Activated CD8-positive, alpha-beta memory T cell treated with anti-CD3 and anti-CD28 coated beads, Interleukin-2, amount 10 ng/mL, durations not matched to agents 7 days and 5 days (primary cell): Measurements from ENCODE around the gene RASGRP2. TPM values are rescaled to one million over a fixed set of nuclear protein-coding genes. Genes with fewer than 3 reads are reported as not detected.
A peak's percentile ranks its signal among the peaks of the same experiment; 100 is the strongest.

Source experiments
- ATAC-seq: fragments of 150-1000 bp; cut with Tn5 transposase; one replicate; pipeline ENCODE4 v1.10.0; 2021; ENCODE audit warnings: moderate library complexity
- CTCF ChIA-PET: fragments of 350-600 bp; sonication (Branson Sonifier 250); formaldehyde crosslinking; loops from one replicate; lab custom pipeline; 2021; ENCODE audit warnings: antibody characterized with exemption; lab: Charles Lee
- DNase-seq: peaks from one replicate; pipeline ENCODE4 v3.0.0-alpha.2; 2020
- H3K27ac Mint-ChIP-seq: one replicate; pipeline ENCODE4 v1.8.0; 2021; ENCODE audit warnings: mild to moderate bottlenecking, mixed read lengths
- H3K27me3 Mint-ChIP-seq: one replicate; pipeline ENCODE4 v1.8.0; 2021; ENCODE audit warnings: mixed read lengths
- H3K36me3 Mint-ChIP-seq: one replicate; pipeline ENCODE4 v1.8.0; 2021; ENCODE audit warnings: mild to moderate bottlenecking, mixed read lengths
- H3K4me1 Mint-ChIP-seq: one replicate; pipeline ENCODE4 v1.8.0; 2021; ENCODE audit warnings: mixed read lengths
- H3K4me3 Mint-ChIP-seq: one replicate; pipeline ENCODE4 v1.8.0; 2021; ENCODE audit warnings: mild to moderate bottlenecking, moderate library complexity, mixed read lengths
- H3K9me3 Mint-ChIP-seq: one replicate; pipeline ENCODE4 v1.8.0; 2022; ENCODE audit warnings: low read depth, mixed read lengths
- total RNA-seq, 2 experiments: library from RNA; stranded (reverse); gene quantifications; one replicate each; pipeline ENCODE4 v1.2.3, GENCODE V29; 2021

RASGRP2 gene
- total RNA-seq, 2 experiments from 2014 or later: 77.3 to 123 TPM

GRCh38 chr11:64778473-64779298 is 34.7 kb upstream of the RASGRP2 start, which contains the start of gene SF1:
TSS of gene SF1 (minus strand) at chr11:64778542. CDS start at chr11:64778392, 150 bp downstream.
- Mint-ChIP-seq H3K4me3 (peak within 1 kb of the TSS; percentile 97), H3K9me3 (no peaks in the 10 kb centered on the region), H3K4me1 (peaks cover 56% of the 10 kb centered on the region), H3K36me3 (peaks cover 41% of the 10 kb centered on the region), H3K27me3 (peaks cover 3% of the 10 kb centered on the region), H3K27ac (peak within 1 kb of the TSS; percentile 98)
- DNase-seq (peak; percentile 100), ATAC-seq (peak; percentile 88)
- CTCF ChIA-PET: interaction anchor here (0.7 to 6.5 kb wide), 18 partner anchors 8 to 762 kb away, joined by 3 to 66 read pairs (median 4); partner anchors contain the start of gene RASGRP2

DNA sequence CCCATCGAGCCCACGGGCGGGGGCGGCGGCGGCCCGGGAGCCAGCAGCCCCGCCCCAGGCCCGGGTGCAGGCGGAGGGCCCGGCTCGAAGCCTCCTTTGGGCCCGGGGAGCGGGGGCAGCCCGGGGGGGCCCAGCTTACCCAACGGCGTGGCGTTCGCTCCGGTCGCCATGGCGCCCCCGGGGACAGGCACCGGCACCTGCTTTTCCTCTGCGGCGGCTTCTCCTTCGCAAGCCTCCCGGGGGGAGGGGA is 34.2 kb upstream of the RASGRP2 start:
- peaks cover 46% of the 10 kb centered on the region for H3K36me3 Mint-ChIP-seq
- peak overlapping the region; percentile 98 for H3K27ac Mint-ChIP-seq
- H3K9me3 Mint-ChIP-seq: no peaks in the 10 kb centered on the region
- CTCF ChIA-PET: interaction anchor here (0.9 to 6.5 kb wide), 11 partner anchors 8 to 332 kb away, joined by 3 to 66 read pairs (median 4); partner anchors contain the start of gene RASGRP2
- peaks cover 61% of the 10 kb centered on the region for H3K4me1 Mint-ChIP-seq
- H3K4me3 Mint-ChIP-seq: peak overlapping the region; percentile 87
- peaks cover 3% of the 10 kb centered on the region for H3K27me3 Mint-ChIP-seq
- DNase-seq (no peak), ATAC-seq (no peak)

- no peaks in the 10 kb centered on the region for H3K9me3 Mint-ChIP-seq
- H3K27ac Mint-ChIP-seq: peak overlapping the region; percentile 73
- peaks cover 66% of the 10 kb centered on the region for H3K4me1 Mint-ChIP-seq
- DNase-seq: peak; percentile 86
- H3K36me3 Mint-ChIP-seq: peaks cover 51% of the 10 kb centered on the region
- ATAC-seq: peak; percentile 13
- H3K27me3 Mint-ChIP-seq: peaks cover 3% of the 10 kb centered on the region
- CTCF ChIA-PET: interaction anchor here (0.6 to 6.5 kb wide), 8 partner anchors 9 to 33 kb away, joined by 3 to 66 read pairs (median 4); partner anchors contain the start of genes PYGM and RASGRP2
- H3K4me3 Mint-ChIP-seq: peak overlapping the region; percentile 97
These were observed 33.7 kb upstream of the RASGRP2 start for GRCh38 chr11:64777449-64778222.

DNA sequence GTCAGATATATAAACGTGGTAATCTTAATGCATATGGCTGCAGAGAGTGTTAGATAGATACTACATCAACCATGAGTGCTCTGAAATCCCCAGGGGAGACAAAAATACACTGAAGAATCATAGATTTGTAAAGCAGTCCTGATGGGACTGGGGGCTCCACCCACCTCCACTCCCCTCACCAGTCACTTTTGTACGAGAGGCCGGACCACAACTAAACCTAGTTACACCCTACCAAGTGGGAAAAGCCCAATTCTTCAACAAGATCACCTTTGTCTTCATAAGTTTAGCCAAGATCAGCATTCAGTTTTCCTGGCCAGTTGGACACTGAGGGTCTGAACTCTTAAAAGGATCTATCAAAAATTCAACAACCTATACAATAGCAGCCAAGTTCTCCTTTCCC is 32.9 kb upstream of the RASGRP2 start:
- Mint-ChIP-seq H3K4me1 (peaks cover 74% of the 10 kb centered on the region), H3K36me3 (peaks cover 59% of the 10 kb centered on the region), H3K4me3 (peak overlapping the region; percentile 97), H3K27me3 (peaks cover 3% of the 10 kb centered on the region), H3K9me3 (no peaks in the 10 kb centered on the region), H3K27ac (peak overlapping the region; percentile 73)
- DNase-seq: no peak
- CTCF ChIA-PET: interaction anchor here (0.7 to 6.5 kb wide), 8 partner anchors 9 to 124 kb away, joined by 3 to 66 read pairs (median 4); partner anchors contain the start of genes PYGM and RASGRP2
- ATAC-seq: no peak

DNA sequence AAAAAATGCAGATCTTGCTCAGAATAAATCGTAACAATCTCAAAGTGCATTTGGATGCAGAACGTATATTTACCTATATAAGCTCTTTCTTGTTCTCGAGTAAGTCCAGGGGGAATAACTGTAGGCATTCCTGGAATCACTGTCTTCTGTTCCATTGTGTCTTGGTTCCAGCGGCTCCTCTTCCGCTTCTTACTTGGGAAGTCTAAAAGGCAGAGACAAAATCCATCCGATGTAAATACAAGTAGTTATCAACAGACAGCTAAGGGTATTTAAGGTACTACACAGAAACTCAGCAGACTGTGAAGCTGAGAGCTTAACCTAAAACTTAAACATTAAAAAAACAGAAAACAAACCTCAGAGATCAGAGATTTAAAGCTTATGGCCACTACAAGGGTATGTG is 32.5 kb upstream of the RASGRP2 start:
- CTCF ChIA-PET: interaction anchor here (1.0 to 6.5 kb wide), 5 partner anchors 10 to 124 kb away, joined by 3 to 66 read pairs (median 4); partner anchors contain the start of gene RASGRP2
- peaks cover 78% of the 10 kb centered on the region for H3K4me1 Mint-ChIP-seq
- H3K36me3 Mint-ChIP-seq: peaks cover 62% of the 10 kb centered on the region
- H3K4me3 Mint-ChIP-seq: peak overlapping the region; percentile 97
- H3K27me3 Mint-ChIP-seq: peaks cover 3% of the 10 kb centered on the region
- ATAC-seq (no peak), DNase-seq (no peak)
- peak overlapping the region; percentile 73 for H3K27ac Mint-ChIP-seq
- H3K9me3 Mint-ChIP-seq: no peaks in the 10 kb centered on the region

DNA sequence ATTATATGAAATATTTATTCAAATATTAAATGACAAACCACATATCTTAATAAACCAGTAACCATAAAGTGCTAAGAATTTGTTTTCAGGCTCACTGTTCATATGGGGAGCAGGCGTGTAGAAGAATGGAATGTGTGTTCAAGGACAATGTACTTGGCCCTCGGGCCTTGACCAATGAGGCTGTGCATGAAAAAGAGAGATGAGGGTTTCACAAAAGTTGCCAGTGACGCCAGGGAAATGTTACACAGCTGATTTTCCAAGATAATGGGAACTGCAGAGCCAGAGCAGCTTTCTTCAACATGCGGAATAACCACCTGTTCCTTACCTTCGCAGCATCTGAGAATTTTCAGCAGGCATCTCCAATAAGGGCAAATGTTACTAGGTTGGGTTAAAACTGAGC is 30.2 kb upstream of the RASGRP2 start:
- Mint-ChIP-seq H3K27me3 (peaks cover 3% of the 10 kb centered on the region), H3K9me3 (no peaks in the 10 kb centered on the region), H3K4me1 (peaks cover 72% of the 10 kb centered on the region), H3K36me3 (peaks cover 79% of the 10 kb centered on the region), H3K27ac (peak overlapping the region; percentile 24), H3K4me3 (no peak overlapping the region)
- DNase-seq (no peak), ATAC-seq (no peak)
- CTCF ChIA-PET: interaction anchor here (1.0 to 6.5 kb wide), 4 partner anchors 10 to 86 kb away, joined by 3 to 66 read pairs (median 16); partner anchors contain the start of genes PYGM and RASGRP2

GRCh38 chr11:64772303-64773018 is 28.5 kb upstream of the RASGRP2 start:
- H3K4me3 Mint-ChIP-seq: peak overlapping the region; percentile 28
- H3K9me3 Mint-ChIP-seq: no peaks in the 10 kb centered on the region
- DNase-seq: no peak
- no peak for ATAC-seq
- H3K36me3 Mint-ChIP-seq: peaks cover 95% of the 10 kb centered on the region
- CTCF ChIA-PET: interaction anchor here (0.6 to 14.7 kb wide), 5 partner anchors 9 to 1662 kb away, joined by 3 to 294 read pairs (median 10); partner anchors contain the start of genes PYGM and RASGRP2
- H3K27ac Mint-ChIP-seq: peak overlapping the region; percentile 79
- H3K27me3 Mint-ChIP-seq: no peaks in the 10 kb centered on the region
- peaks cover 85% of the 10 kb centered on the region for H3K4me1 Mint-ChIP-seq

DNA sequence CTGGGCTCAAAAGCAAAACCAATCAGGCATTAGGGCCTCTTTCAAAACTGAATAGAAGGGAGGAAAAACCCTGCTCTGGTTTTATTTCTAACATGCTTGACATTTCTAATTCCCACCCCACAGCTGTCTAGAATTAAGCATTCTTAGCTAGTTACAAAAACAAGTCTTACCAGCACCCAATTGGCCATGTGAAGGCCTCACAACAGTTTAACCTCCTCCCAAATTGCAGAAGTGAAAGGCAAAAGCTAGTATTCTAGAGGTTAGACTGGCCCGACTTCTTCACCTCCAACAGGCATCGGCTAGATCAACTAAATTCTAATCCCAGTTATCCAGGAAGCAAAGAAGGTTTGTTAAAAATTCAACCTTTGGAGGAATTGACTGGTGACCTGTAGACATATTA is 27.9 kb upstream of the RASGRP2 start:
- H3K27me3 Mint-ChIP-seq: no peaks in the 10 kb centered on the region
- peaks cover 94% of the 10 kb centered on the region for H3K36me3 Mint-ChIP-seq
- no peak for DNase-seq
- H3K9me3 Mint-ChIP-seq: no peaks in the 10 kb centered on the region
- H3K4me3 Mint-ChIP-seq: no peak overlapping the region
- CTCF ChIA-PET: interaction anchor here (1.6 to 14.7 kb wide), 3 partner anchors 8 to 29 kb away, joined by 10 to 294 read pairs (median 11); partner anchors contain the start of genes PYGM and RASGRP2
- peaks cover 85% of the 10 kb centered on the region for H3K4me1 Mint-ChIP-seq
- H3K27ac Mint-ChIP-seq: peak overlapping the region; percentile 79
- no peak for ATAC-seq

GRCh38 chr11:64770120-64770519 is 26.2 kb upstream of the RASGRP2 start:
- peaks cover 88% of the 10 kb centered on the region for H3K36me3 Mint-ChIP-seq

DNA sequence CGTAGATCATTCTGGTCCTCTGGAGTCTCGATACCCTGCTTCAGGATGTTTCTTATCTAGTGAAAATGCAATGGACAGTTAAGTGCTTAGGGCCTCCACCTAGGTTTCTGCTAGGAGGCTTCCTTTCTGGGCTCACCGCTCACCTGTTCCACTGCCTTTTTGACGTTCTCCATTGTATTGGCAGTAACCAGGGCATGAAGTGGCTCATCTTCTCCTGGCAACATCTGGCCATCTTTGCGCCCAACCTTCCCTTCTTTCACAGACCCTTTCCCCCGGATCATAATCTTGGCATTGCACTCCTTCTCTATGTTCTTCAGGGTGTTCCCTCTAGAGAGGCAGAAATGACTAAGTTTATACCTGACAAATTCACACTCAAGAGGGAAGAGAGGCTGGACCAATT is 25.3 kb upstream of the RASGRP2 start:
- Mint-ChIP-seq H3K36me3 (peaks cover 88% of the 10 kb centered on the region), H3K27me3 (no peaks in the 10 kb centered on the region), H3K27ac (peak overlapping the region; percentile 47), H3K4me3 (no peak overlapping the region), H3K9me3 (no peaks in the 10 kb centered on the region), H3K4me1 (peaks cover 79% of the 10 kb centered on the region)
- DNase-seq: no peak
- no peak for ATAC-seq
- CTCF ChIA-PET: interaction anchor here (2.3 to 14.7 kb wide), 2 partner anchors 10 to 26 kb away, joined by 10 to 294 read pairs; partner anchors contain the start of genes PYGM and RASGRP2

More at GRCh38 chr11:64770120-64770519, 26.2 kb upstream of the RASGRP2 start:
- DNase-seq: no peak
- Mint-ChIP-seq H3K27me3 (no peaks in the 10 kb centered on the region), H3K4me1 (peaks cover 79% of the 10 kb centered on the region), H3K4me3 (no peak overlapping the region), H3K9me3 (no peaks in the 10 kb centered on the region), H3K27ac (no peak overlapping the region)
- CTCF ChIA-PET: interaction anchor here (1.5 to 14.7 kb wide), 3 partner anchors 9 to 27 kb away, joined by 6 to 294 read pairs (median 10); partner anchors contain the start of genes PYGM, RASGRP2 and SF1
- no peak for ATAC-seq

GRCh38 chr11:64768300-64768694 is 24.4 kb upstream of the RASGRP2 start:
- ATAC-seq (no peak), DNase-seq (no peak)
- Mint-ChIP-seq H3K36me3 (peaks cover 83% of the 10 kb centered on the region), H3K4me1 (peaks cover 82% of the 10 kb centered on the region), H3K9me3 (no peaks in the 10 kb centered on the region), H3K27me3 (no peaks in the 10 kb centered on the region), H3K4me3 (no peak overlapping the region), H3K27ac (peak overlapping the region; percentile 79)
- CTCF ChIA-PET: interaction anchor here (0.9 to 14.7 kb wide), 6 partner anchors 9 to 109 kb away, joined by 3 to 294 read pairs (median 7); partner anchors contain the start of genes PYGM, RASGRP2 and SF1
